ENCODE measurements around the gene CALCA.
"Not testable (repeated sequence)": the region's sequence is repeated elsewhere in the genome, so short reads cannot be mapped to it uniquely, and the experiment has no call there.

Gene CALCA, protein sequence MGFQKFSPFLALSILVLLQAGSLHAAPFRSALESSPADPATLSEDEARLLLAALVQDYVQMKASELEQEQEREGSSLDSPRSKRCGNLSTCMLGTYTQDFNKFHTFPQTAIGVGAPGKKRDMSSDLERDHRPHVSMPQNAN

DNA sequence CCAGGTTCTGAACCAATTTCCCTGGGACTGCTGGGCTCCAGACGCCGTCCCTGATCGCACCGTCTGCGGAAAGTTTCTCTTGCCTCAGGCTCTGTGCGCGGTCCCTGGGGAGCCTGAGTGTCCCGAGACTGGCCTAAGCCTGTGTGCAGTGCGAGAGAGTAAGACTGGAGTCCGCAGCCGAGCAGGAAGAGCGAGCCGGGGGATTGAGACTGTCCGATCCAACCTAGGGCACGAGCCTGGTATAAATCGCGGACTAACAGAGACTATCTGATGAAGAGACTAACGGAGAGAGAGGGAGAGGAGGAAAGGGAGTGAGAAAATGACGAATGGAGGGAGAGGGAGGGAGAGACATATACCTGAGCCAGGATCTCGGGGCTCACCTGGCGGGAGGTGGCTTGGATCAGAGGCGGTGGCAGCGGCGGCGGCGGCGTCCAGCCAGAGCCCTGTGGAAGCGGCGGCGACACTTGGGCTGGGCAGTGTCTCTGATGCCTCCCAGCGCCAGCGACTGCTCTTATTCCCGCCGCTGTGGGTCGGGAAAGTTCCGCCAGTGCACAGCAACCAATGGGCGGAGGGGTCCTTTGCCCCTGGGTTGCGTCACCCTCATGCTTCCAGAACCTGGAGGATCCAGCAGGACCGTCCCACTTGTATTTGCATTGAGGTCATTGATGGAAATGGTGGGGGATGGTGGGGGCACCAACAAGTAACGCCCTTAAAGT, at the start of gene CALCA:
CALCA (minus strand) TSS at position 487 of the 716 bp plus-strand sequence. CDS start 1,159 bp downstream, outside the sequence.
- no peak within 1 kb of the TSS for H3K4me3 ChIP-seq (replicated peaks; ENCODE audit: low read depth, low read length)
- TF ChIP-seq, protein P1, sequence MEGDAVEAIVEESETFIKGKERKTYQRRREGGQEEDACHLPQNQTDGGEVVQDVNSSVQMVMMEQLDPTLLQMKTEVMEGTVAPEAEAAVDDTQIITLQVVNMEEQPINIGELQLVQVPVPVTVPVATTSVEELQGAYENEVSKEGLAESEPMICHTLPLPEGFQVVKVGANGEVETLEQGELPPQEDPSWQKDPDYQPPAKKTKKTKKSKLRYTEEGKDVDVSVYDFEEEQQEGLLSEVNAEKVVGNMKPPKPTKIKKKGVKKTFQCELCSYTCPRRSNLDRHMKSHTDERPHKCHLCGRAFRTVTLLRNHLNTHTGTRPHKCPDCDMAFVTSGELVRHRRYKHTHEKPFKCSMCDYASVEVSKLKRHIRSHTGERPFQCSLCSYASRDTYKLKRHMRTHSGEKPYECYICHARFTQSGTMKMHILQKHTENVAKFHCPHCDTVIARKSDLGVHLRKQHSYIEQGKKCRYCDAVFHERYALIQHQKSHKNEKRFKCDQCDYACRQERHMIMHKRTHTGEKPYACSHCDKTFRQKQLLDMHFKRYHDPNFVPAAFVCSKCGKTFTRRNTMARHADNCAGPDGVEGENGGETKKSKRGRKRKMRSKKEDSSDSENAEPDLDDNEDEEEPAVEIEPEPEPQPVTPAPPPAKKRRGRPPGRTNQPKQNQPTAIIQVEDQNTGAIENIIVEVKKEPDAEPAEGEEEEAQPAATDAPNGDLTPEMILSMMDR (IDR thresholded peaks at IDR 0.05; ENCODE audit: low read length, missing control alignments): no peak
- no peak for DNase-seq (ENCODE audit: low read depth)

- TF ChIP-seq, protein P1 (IDR thresholded peaks at IDR 0.05; ENCODE audit: low read length, missing control alignments): no peak
- no peak overlapping the region for H3K4me3 ChIP-seq (replicated peaks; ENCODE audit: low read depth, low read length)
- no peak for DNase-seq (ENCODE audit: low read depth)
These were observed 44.0 kb upstream of the CALCA start for GRCh38 chr11:15016200-15016599.

- no peak for DNase-seq (ENCODE audit: low read depth)
- no peak overlapping the region for H3K4me3 ChIP-seq (replicated peaks; ENCODE audit: low read depth, low read length)
- TF ChIP-seq, protein P1 (IDR thresholded peaks at IDR 0.05; ENCODE audit: low read length, missing control alignments): no peak
These were observed 39.7 kb upstream of the CALCA start for GRCh38 chr11:15011776-15012345.

GRCh38 chr11:15010865-15011264, 38.7 kb upstream of the CALCA start:
- no peak for DNase-seq (ENCODE audit: low read depth)
- TF ChIP-seq, protein P1 (IDR thresholded peaks at IDR 0.05; ENCODE audit: low read length, missing control alignments): no peak
- no peak overlapping the region for H3K4me3 ChIP-seq (replicated peaks; ENCODE audit: low read depth, low read length)

GRCh38 chr11:15006139-15006759, 34.1 kb upstream of the CALCA start:
- no peak overlapping the region for H3K4me3 ChIP-seq (replicated peaks; ENCODE audit: low read depth, low read length)
- DNase-seq (ENCODE audit: low read depth): peak; percentile 70
- TF ChIP-seq, protein P1 (IDR thresholded peaks at IDR 0.05; ENCODE audit: low read length, missing control alignments): peak; percentile 55

- DNase-seq (ENCODE audit: low read depth): not testable (repeated sequence)
These were observed 16.0 kb upstream of the CALCA start for GRCh38 chr11:14988133-14988532.

DNA sequence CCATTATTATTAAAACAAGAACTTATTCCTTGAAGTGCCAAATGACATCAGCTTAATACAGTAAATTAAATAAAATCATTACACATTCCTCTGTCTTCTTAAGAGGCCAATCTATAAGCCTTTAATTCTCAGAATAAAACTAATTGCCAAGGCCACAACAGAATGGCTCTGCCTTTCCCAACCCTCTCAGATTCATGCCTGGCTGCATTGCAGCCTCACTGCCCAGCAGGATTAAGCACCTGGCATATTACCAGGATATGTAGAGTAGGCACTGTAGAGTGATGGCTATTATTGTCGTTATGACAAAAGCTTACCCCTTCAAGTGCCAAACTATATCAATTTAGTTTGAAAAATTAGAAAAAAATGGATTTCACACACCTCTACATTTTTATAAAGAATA, 9.4 kb upstream of the CALCA start:
- TF ChIP-seq, protein P1 (IDR thresholded peaks at IDR 0.05; ENCODE audit: low read length, missing control alignments): no peak
- H3K4me3 ChIP-seq (replicated peaks; ENCODE audit: low read depth, low read length): no peak overlapping the region
- DNase-seq (ENCODE audit: low read depth): no peak

More at GRCh38 chr11:14988133-14988532, 16.0 kb upstream of the CALCA start:
- not testable (repeated sequence) for H3K4me3 ChIP-seq (replicated peaks; ENCODE audit: low read depth, low read length)

All from fibroblast of pulmonary artery (primary cell).